ENCODE measurements around the gene APOM. TPM values are rescaled to one million over a fixed set of nuclear protein-coding genes. Genes with fewer than 3 reads are reported as not detected.

Gene APOM
- total RNA-seq, 1 experiment from 2014 or later, result 3.5 TPM

DNA sequence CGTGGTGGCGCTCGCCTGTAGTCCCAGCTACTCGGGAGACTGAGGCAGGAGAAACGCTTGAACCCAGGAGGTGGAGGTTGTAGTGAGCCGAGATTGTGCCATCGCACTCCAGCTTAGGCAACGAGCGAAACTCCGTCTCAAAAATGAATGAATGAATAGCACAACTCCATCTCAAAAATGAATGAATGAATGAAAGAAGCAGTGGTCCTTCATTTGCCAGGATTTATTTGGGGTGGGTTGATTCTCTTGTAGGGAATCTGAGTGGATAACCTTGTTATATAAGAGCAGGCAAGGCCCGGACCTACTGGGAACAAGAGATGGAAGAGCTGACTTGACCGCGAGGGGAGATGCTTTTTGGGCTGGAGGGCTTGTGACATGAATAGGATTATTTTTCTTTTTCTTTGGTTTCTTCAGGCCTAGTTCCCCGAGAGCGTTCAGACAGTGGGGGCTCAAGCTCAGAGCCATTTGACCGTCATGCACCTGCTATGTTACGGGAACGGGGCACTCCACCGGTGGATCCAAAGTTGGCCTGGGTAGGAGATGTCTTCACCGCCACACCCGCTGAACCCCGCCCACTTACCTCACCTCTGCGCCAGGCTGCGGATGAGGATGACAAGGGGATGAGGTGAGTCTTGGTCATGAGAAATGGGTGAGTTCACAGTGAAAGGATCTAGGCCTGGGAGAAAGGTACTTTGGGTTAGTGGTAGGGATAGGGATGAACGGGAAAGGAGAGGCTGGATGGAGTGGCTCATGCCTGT lies 25.3 kb upstream of the APOM start:
- Mint-ChIP-seq H3K4me1 (no peaks in the 10 kb centered on the region), H3K27me3 (ENCODE audit: low read depth) (no peaks in the 10 kb centered on the region; the same call in 1 of the 2 replicates), H3K4me3 (no peak overlapping the region), H3K9me3 (no peaks in the 10 kb centered on the region), H3K27ac (peak overlapping the region; percentile 60), H3K36me3 (peaks cover 91% of the 10 kb centered on the region)
- TF ChIP-seq, protein P1, sequence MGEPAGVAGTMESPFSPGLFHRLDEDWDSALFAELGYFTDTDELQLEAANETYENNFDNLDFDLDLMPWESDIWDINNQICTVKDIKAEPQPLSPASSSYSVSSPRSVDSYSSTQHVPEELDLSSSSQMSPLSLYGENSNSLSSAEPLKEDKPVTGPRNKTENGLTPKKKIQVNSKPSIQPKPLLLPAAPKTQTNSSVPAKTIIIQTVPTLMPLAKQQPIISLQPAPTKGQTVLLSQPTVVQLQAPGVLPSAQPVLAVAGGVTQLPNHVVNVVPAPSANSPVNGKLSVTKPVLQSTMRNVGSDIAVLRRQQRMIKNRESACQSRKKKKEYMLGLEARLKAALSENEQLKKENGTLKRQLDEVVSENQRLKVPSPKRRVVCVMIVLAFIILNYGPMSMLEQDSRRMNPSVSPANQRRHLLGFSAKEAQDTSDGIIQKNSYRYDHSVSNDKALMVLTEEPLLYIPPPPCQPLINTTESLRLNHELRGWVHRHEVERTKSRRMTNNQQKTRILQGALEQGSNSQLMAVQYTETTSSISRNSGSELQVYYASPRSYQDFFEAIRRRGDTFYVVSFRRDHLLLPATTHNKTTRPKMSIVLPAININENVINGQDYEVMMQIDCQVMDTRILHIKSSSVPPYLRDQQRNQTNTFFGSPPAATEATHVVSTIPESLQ (CRISPR knock-in tag; IDR thresholded peaks at IDR 0.05), result no peak
- TF ChIP-seq, protein P2, sequence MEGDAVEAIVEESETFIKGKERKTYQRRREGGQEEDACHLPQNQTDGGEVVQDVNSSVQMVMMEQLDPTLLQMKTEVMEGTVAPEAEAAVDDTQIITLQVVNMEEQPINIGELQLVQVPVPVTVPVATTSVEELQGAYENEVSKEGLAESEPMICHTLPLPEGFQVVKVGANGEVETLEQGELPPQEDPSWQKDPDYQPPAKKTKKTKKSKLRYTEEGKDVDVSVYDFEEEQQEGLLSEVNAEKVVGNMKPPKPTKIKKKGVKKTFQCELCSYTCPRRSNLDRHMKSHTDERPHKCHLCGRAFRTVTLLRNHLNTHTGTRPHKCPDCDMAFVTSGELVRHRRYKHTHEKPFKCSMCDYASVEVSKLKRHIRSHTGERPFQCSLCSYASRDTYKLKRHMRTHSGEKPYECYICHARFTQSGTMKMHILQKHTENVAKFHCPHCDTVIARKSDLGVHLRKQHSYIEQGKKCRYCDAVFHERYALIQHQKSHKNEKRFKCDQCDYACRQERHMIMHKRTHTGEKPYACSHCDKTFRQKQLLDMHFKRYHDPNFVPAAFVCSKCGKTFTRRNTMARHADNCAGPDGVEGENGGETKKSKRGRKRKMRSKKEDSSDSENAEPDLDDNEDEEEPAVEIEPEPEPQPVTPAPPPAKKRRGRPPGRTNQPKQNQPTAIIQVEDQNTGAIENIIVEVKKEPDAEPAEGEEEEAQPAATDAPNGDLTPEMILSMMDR (IDR thresholded peaks at IDR 0.05), result no peak
- TF ChIP-seq PRRX2 (CRISPR knock-in tag; IDR thresholded peaks at IDR 0.05) (no peak), CREM (CRISPR knock-in tag; IDR thresholded peaks at IDR 0.05) (no peak), ELF4 (CRISPR knock-in tag; IDR thresholded peaks at IDR 0.05; ENCODE audit: low read depth) (no peak), ZNF263 (CRISPR knock-in tag; IDR thresholded peaks at IDR 0.05; ENCODE audit: low read depth) (no peak), KAT7 (CRISPR knock-in tag; IDR thresholded peaks at IDR 0.05; ENCODE audit: borderline replicate concordance) (no peak), MXD4 (CRISPR knock-in tag; IDR thresholded peaks at IDR 0.05; ENCODE audit: borderline replicate concordance) (no peak), ZNF396 (CRISPR knock-in tag; IDR thresholded peaks at IDR 0.05; ENCODE audit: borderline replicate concordance) (no peak), TEAD4 (CRISPR knock-in tag; IDR thresholded peaks at IDR 0.05) (no peak), SP1 (CRISPR knock-in tag; conservative IDR thresholded peaks at IDR 0.05) (no peak), HMGA2 (CRISPR knock-in tag; IDR thresholded peaks at IDR 0.05) (no peak), JAZF1 (CRISPR knock-in tag; IDR thresholded peaks at IDR 0.05) (no peak), GTF2I (CRISPR knock-in tag; conservative IDR thresholded peaks at IDR 0.05) (no peak)
- TF ChIP-seq, protein P3, sequence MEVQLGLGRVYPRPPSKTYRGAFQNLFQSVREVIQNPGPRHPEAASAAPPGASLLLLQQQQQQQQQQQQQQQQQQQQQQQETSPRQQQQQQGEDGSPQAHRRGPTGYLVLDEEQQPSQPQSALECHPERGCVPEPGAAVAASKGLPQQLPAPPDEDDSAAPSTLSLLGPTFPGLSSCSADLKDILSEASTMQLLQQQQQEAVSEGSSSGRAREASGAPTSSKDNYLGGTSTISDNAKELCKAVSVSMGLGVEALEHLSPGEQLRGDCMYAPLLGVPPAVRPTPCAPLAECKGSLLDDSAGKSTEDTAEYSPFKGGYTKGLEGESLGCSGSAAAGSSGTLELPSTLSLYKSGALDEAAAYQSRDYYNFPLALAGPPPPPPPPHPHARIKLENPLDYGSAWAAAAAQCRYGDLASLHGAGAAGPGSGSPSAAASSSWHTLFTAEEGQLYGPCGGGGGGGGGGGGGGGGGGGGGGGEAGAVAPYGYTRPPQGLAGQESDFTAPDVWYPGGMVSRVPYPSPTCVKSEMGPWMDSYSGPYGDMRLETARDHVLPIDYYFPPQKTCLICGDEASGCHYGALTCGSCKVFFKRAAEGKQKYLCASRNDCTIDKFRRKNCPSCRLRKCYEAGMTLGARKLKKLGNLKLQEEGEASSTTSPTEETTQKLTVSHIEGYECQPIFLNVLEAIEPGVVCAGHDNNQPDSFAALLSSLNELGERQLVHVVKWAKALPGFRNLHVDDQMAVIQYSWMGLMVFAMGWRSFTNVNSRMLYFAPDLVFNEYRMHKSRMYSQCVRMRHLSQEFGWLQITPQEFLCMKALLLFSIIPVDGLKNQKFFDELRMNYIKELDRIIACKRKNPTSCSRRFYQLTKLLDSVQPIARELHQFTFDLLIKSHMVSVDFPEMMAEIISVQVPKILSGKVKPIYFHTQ (CRISPR knock-in tag; IDR thresholded peaks at IDR 0.05), result no peak
- TF ChIP-seq, protein P4, sequence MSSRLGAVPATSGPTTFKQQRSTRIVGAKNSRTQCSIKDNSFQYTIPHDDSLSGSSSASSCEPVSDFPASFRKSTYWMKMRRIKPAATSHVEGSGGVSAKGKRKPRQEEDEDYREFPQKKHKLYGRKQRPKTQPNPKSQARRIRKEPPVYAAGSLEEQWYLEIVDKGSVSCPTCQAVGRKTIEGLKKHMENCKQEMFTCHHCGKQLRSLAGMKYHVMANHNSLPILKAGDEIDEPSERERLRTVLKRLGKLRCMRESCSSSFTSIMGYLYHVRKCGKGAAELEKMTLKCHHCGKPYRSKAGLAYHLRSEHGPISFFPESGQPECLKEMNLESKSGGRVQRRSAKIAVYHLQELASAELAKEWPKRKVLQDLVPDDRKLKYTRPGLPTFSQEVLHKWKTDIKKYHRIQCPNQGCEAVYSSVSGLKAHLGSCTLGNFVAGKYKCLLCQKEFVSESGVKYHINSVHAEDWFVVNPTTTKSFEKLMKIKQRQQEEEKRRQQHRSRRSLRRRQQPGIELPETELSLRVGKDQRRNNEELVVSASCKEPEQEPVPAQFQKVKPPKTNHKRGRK (CRISPR knock-in tag; IDR thresholded peaks at IDR 0.05; ENCODE audit: borderline replicate concordance), result no peak
- TF ChIP-seq, protein P5, sequence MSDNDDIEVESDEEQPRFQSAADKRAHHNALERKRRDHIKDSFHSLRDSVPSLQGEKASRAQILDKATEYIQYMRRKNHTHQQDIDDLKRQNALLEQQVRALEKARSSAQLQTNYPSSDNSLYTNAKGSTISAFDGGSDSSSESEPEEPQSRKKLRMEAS (CRISPR knock-in tag; IDR thresholded peaks at IDR 0.05), result no peak
- CTCF ChIA-PET, result no interaction called here
- DNase-seq (ENCODE audit: low spot score) (no peak), ATAC-seq (no peak)
- POLR2A ChIA-PET, result no interaction called here

DNA sequence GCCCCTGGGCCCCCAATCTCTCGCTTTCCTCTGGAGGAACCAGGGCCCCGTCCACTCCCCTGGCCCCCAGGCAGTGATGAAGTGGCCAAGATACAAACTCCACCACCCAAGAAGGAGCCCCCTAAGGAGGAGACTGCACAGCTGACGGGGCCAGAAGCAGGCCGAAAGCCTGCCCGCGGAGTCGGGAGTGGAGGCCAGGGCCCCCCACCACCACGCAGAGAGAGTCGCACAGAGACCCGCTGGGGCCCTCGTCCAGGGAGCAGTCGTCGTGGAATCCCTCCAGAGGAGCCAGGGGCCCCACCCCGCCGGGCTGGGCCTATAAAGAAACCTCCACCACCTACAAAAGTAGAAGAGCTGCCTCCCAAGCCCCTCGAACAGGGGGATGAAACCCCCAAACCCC lies 24.5 kb upstream of the APOM start:
- Mint-ChIP-seq H3K9me3 (no peaks in the 10 kb centered on the region), H3K4me3 (no peak overlapping the region), H3K36me3 (peaks cover 91% of the 10 kb centered on the region), H3K4me1 (no peaks in the 10 kb centered on the region), H3K27me3 (ENCODE audit: low read depth) (no peaks in the 10 kb centered on the region; the same call in 1 of the 2 replicates), H3K27ac (no peak overlapping the region)
- DNase-seq (ENCODE audit: low spot score) (no peak), ATAC-seq (no peak)
- CTCF ChIA-PET, result no interaction called here
- POLR2A ChIA-PET, result no interaction called here
- TF ChIP-seq, protein P6, sequence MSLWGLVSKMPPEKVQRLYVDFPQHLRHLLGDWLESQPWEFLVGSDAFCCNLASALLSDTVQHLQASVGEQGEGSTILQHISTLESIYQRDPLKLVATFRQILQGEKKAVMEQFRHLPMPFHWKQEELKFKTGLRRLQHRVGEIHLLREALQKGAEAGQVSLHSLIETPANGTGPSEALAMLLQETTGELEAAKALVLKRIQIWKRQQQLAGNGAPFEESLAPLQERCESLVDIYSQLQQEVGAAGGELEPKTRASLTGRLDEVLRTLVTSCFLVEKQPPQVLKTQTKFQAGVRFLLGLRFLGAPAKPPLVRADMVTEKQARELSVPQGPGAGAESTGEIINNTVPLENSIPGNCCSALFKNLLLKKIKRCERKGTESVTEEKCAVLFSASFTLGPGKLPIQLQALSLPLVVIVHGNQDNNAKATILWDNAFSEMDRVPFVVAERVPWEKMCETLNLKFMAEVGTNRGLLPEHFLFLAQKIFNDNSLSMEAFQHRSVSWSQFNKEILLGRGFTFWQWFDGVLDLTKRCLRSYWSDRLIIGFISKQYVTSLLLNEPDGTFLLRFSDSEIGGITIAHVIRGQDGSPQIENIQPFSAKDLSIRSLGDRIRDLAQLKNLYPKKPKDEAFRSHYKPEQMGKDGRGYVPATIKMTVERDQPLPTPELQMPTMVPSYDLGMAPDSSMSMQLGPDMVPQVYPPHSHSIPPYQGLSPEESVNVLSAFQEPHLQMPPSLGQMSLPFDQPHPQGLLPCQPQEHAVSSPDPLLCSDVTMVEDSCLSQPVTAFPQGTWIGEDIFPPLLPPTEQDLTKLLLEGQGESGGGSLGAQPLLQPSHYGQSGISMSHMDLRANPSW (CRISPR knock-in tag; conservative IDR thresholded peaks at IDR 0.05; ENCODE audit: low read depth), result no peak
- TF ChIP-seq SMAD4 (CRISPR knock-in tag; IDR thresholded peaks at IDR 0.05), result no peak
- TF ChIP-seq GRHL2 (CRISPR knock-in tag; IDR thresholded peaks at IDR 0.05; ENCODE audit: insufficient replicate concordance, severe bottlenecking), result no peak
- no peak for TF ChIP-seq NR3C1 (CRISPR knock-in tag; conservative IDR thresholded peaks at IDR 0.05; ENCODE audit: low read depth)
- no peak for TF ChIP-seq ZNF138 (CRISPR knock-in tag; conservative IDR thresholded peaks at IDR 0.05)
- TF ChIP-seq, protein P7, sequence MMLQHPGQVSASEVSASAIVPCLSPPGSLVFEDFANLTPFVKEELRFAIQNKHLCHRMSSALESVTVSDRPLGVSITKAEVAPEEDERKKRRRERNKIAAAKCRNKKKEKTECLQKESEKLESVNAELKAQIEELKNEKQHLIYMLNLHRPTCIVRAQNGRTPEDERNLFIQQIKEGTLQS (CRISPR knock-in tag; conservative IDR thresholded peaks at IDR 0.05), result no peak
- no peak for TF ChIP-seq ETV6 (CRISPR knock-in tag; IDR thresholded peaks at IDR 0.05)
- no peak for TF ChIP-seq JAZF1 (CRISPR knock-in tag; IDR thresholded peaks at IDR 0.05)
